HepG2 (cell line): ENCODE data around the gene DNAL4. TPM values are rescaled to one million over a fixed set of nuclear protein-coding genes. Genes with fewer than 3 reads are reported as not detected.

Experiments
- ARID2 ChIP-seq: sonication (generic); formaldehyde crosslinking; IDR thresholded peaks from 2 replicates; pipeline ENCODE4 v1.8.1; 2022; ENCODE audit warnings: mild to moderate bottlenecking, missing genetic modification reagents, borderline replicate concordance
- FOXC1 ChIP-seq: sonication (generic); formaldehyde crosslinking; IDR thresholded peaks from 2 replicates; pipeline ENCODE4 v1.8.0; 2022; ENCODE audit warnings: mild to moderate bottlenecking, missing genetic modification reagents, borderline replicate concordance
- GLI4 ChIP-seq: sonication (generic); formaldehyde crosslinking; IDR thresholded peaks from 2 replicates; pipeline ENCODE4 v1.5.1; 2020; ENCODE audit warnings: missing genetic modification reagents, mild to moderate bottlenecking, moderate library complexity, borderline replicate concordance
- HMGXB3 ChIP-seq: sonication (generic); formaldehyde crosslinking; IDR thresholded peaks from 2 replicates; pipeline ENCODE4 v1.4.0; 2020; ENCODE audit warnings: missing genetic modification reagents, borderline replicate concordance
- JUNB ChIP-seq: sonication (generic); formaldehyde crosslinking; IDR thresholded peaks from 2 replicates; pipeline ENCODE4 v1.8.0; 2022; ENCODE audit warnings: missing genetic modification reagents, mild to moderate bottlenecking, borderline replicate concordance
- MYPOP ChIP-seq: sonication (generic); formaldehyde crosslinking; IDR thresholded peaks from 2 replicates; pipeline ENCODE4 v1.8.1; 2023; ENCODE audit warnings: mild to moderate bottlenecking, moderate library complexity, missing genetic modification reagents
- NBN ChIP-seq: fragments of 450-650 bp; conservative IDR thresholded peaks from 2 replicates; pipeline ENCODE4 v1.6.1; 2017
- PRPF4 ChIP-seq: fragments of 200-400 bp; formaldehyde crosslinking; IDR thresholded peaks from 2 replicates; pipeline ENCODE4 v1.6.1; 2016; ENCODE audit warnings: low read length, low read depth; ENCODE audit not compliant: poor library complexity, severe bottlenecking
- SALL2 ChIP-seq: sonication (generic); formaldehyde crosslinking; IDR thresholded peaks from 2 replicates; pipeline ENCODE4 v1.8.1; 2023; ENCODE audit warnings: mild to moderate bottlenecking, missing genetic modification reagents, inconsistent platforms
- TBP ChIP-seq: sonication (generic); formaldehyde crosslinking; IDR thresholded peaks from 2 replicates; pipeline ENCODE4 v1.5.0; 2020; ENCODE audit warnings: missing genetic modification reagents
- ZC3H13 ChIP-seq: sonication (generic); formaldehyde crosslinking; IDR thresholded peaks from 2 replicates; pipeline ENCODE4 v1.8.1; 2023; ENCODE audit warnings: mild to moderate bottlenecking, missing genetic modification reagents, moderate library complexity
- ZNF274 ChIP-seq: sonication (generic); formaldehyde crosslinking; IDR thresholded peaks from 2 replicates; pipeline ENCODE4 v1.5.1; 2020; ENCODE audit warnings: mild to moderate bottlenecking, missing genetic modification reagents
- ZNF292 ChIP-seq: sonication (generic); formaldehyde crosslinking; IDR thresholded peaks from 2 replicates; pipeline ENCODE4 v1.8.1; 2022; ENCODE audit warnings: mild to moderate bottlenecking, low read depth, missing genetic modification reagents, borderline replicate concordance
- ZNF329 ChIP-seq: sonication (generic); formaldehyde crosslinking; IDR thresholded peaks from 2 replicates; pipeline ENCODE4 v1.9.0; 2021; ENCODE audit warnings: low read depth, mild to moderate bottlenecking, missing genetic modification reagents
- ZNF772 ChIP-seq: sonication (generic); formaldehyde crosslinking; IDR thresholded peaks from 2 replicates; pipeline ENCODE4 v1.5.0; 2020; ENCODE audit warnings: mild to moderate bottlenecking, missing genetic modification reagents
- ZSCAN22 ChIP-seq: sonication (generic); formaldehyde crosslinking; IDR thresholded peaks from 2 replicates; pipeline ENCODE4 v1.4.0; 2020; ENCODE audit warnings: mild to moderate bottlenecking, missing genetic modification reagents
- polyA plus RNA-seq, 8 experiments: library from polyadenylated mRNA; depleted of rRNA in 3 of 8; stranded (reverse) in 7 of 8; unstranded in 1 of 8; fragments of >200 nt; fragmentation: Illumina TruSeq in 4 of 8; extraction: Trizol in 4 of 8; gene quantifications; 2 replicates each; pipeline versions ENCODE4 v1.2.1 to v1.2.3, GENCODE V29; 2011 to 2016; ENCODE audit warnings: low read depth in 4 of 8, missing spikeins in 1 of 8, mixed read lengths in 1 of 8; ENCODE audit not compliant: insufficient read depth in 1 of 8
- total RNA-seq, 5 experiments: library from RNA; depleted of rRNA; stranded (reverse); fragments of >200 nt; fragmentation: Illumina TruSeq; extraction: Trizol; gene quantifications; 2 replicates each; pipeline ENCODE4 v1.2.3, GENCODE V29; 2016; ENCODE audit warnings: low read depth in 1 of 5
- TF ChIP-seq, protein P1 (sequence below): sonication (generic); formaldehyde crosslinking; conservative IDR thresholded peaks from 2 replicates; pipeline ENCODE4 v1.8.0; 2022; ENCODE audit warnings: mild to moderate bottlenecking, moderate library complexity, missing genetic modification reagents

DNAL4 gene
- total and polyA plus RNA-seq, 2 of the 13 experiments (the other 11 are each of a cell fraction or from before 2014, with no cell fraction given), result 8.0 to 10.7 TPM

- no peak for TF ChIP-seq ZSCAN22 (CRISPR knock-in tag)
- TF ChIP-seq, protein P1, sequence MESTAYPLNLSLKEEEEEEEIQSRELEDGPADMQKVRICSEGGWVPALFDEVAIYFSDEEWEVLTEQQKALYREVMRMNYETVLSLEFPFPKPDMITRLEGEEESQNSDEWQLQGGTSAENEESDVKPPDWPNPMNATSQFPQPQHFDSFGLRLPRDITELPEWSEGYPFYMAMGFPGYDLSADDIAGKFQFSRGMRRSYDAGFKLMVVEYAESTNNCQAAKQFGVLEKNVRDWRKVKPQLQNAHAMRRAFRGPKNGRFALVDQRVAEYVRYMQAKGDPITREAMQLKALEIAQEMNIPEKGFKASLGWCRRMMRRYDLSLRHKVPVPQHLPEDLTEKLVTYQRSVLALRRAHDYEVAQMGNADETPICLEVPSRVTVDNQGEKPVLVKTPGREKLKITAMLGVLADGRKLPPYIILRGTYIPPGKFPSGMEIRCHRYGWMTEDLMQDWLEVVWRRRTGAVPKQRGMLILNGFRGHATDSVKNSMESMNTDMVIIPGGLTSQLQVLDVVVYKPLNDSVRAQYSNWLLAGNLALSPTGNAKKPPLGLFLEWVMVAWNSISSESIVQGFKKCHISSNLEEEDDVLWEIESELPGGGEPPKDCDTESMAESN (CRISPR knock-in tag), result no peak; the same call in 1 of the 2 replicates
- TF ChIP-seq ZNF274 (CRISPR knock-in tag), result peak; percentile 37; the same call in 1 of the 2 replicates
- TF ChIP-seq ZNF772 (CRISPR knock-in tag), result no peak
- no peak; the same call in 1 of the 2 replicates for TF ChIP-seq ZC3H13
- TF ChIP-seq SALL2 (CRISPR knock-in tag), result 0 out of 2 replicates have a peak, but pooled peaks have one; percentile 5
- 0 out of 2 replicates have a peak, but pooled peaks have one; percentile 32 for TF ChIP-seq MYPOP (CRISPR knock-in tag)
- TF ChIP-seq JUNB, result no peak
- no peak for TF ChIP-seq NBN
- TF ChIP-seq HMGXB3 (CRISPR knock-in tag), result no peak
- TF ChIP-seq FOXC1 (CRISPR knock-in tag), result no peak; the same call in 1 of the 2 replicates
- TF ChIP-seq ZNF292 (CRISPR knock-in tag), result no peak
- no peak for TF ChIP-seq PRPF4
- no peak for TF ChIP-seq ARID2 (CRISPR knock-in tag)
- TF ChIP-seq TBP (CRISPR knock-in tag), result no peak
- 0 out of 2 replicates have a peak, but pooled peaks have one; percentile 16 for TF ChIP-seq ZNF329 (CRISPR knock-in tag)
- TF ChIP-seq GLI4 (CRISPR knock-in tag), result no peak
Measured at GRCh38 chr22:38755911-38756532, 37.9 kb downstream of the DNAL4 start, which contains the start of gene SUN2 (continued).
